ENCODE data around the gene TAS2R10.

TAS2R10 gene

DNA sequence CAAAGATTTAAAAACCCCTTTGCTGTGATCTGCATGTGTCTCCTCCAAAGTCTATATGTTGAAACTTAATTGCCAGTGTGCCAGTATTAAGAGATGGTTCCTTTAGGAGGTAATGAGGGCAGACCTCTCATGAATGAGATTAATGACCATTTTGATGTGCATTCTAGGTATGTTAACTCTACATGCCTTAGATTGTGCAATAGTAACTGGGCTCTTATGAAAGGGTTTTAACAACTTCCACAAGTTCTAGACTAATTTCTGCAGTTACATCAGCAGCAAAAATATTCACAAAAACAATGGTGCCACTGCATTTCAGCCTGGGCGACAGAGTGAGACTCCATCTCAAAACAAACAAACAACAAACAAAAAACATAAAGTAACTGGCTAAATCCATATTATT lies 3.8 kb upstream of the TAS2R10 start:
- Histone ChIP-seq H3K27ac (no peak overlapping the region), H3K4me3 (ENCODE audit: low read depth, low read length) (no peak overlapping the region), H3K36me3 (no peaks in the 10 kb centered on the region), H3K9me3 (ENCODE audit: severe bottlenecking) (no peaks in the 10 kb centered on the region), H3K27me3 (ENCODE audit: insufficient read depth, low read depth, severe bottlenecking) (no peaks in the 10 kb centered on the region)
- no peak for DNase-seq
- TF ChIP-seq, protein P1, sequence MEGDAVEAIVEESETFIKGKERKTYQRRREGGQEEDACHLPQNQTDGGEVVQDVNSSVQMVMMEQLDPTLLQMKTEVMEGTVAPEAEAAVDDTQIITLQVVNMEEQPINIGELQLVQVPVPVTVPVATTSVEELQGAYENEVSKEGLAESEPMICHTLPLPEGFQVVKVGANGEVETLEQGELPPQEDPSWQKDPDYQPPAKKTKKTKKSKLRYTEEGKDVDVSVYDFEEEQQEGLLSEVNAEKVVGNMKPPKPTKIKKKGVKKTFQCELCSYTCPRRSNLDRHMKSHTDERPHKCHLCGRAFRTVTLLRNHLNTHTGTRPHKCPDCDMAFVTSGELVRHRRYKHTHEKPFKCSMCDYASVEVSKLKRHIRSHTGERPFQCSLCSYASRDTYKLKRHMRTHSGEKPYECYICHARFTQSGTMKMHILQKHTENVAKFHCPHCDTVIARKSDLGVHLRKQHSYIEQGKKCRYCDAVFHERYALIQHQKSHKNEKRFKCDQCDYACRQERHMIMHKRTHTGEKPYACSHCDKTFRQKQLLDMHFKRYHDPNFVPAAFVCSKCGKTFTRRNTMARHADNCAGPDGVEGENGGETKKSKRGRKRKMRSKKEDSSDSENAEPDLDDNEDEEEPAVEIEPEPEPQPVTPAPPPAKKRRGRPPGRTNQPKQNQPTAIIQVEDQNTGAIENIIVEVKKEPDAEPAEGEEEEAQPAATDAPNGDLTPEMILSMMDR (IDR thresholded peaks at IDR 0.05; ENCODE audit: low read depth, low read length), result no peak

DNA sequence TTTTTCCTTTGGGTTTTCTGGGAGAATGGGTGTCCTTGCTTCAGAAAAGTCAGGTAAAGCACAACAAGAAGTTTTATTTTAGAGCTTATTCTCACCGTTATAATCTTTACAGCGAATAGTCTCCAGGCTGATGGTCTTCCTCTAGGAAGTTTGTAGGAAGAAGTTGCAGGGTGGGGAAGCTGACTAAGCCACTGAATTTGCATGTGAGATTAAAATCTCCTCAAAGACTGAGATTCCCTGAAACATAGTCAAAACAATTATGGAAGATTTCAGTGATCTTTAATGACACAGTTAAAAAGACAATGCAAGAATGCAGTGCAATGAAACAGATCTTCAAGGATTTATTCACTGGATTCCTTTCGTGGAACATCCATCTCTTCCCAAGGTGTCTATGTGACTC lies 1.2 kb downstream of the TAS2R10 start:
- Histone ChIP-seq H3K36me3 (no peaks in the 10 kb centered on the region), H3K9me3 (ENCODE audit: severe bottlenecking) (no peaks in the 10 kb centered on the region), H3K4me3 (ENCODE audit: low read depth, low read length) (no peak overlapping the region), H3K27ac (no peak overlapping the region), H3K27me3 (ENCODE audit: insufficient read depth, low read depth, severe bottlenecking) (no peaks in the 10 kb centered on the region)
- TF ChIP-seq, protein P1 (IDR thresholded peaks at IDR 0.05; ENCODE audit: low read depth, low read length), result no peak
- no peak for DNase-seq

DNA sequence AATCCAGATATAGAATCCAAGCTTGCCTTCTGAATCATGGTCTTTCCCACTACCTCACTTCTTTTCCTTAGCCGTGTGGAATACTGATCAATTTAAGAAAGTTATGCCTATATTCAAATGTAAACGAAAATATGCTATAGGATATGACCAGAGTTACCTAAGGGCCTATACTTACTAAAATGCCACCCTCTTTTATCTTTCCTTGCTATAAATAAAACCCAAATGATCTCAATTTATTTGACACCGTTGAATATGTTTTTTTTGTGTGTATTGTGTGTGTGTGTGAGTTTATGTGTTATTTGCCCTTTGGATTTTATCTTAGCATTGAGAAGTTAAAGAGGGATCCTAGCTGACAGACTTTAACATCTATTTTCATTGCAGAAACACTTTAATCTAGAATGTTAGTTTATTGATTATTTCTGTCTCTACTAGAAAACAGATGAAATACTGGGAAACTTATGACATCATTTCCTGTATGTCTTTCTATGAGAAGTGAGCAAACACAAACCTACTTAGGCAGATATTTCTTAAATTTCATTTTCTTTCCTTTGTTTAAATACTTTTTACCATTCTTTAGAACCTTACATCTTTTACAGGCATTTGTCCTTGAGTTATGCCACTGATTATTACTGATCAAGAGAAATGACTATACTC lies 14.1 kb downstream of the TAS2R10 start:
- H3K27me3 ChIP-seq (ENCODE audit: insufficient read depth, low read depth, severe bottlenecking), result no peaks in the 10 kb centered on the region
- H3K27ac ChIP-seq, result no peak overlapping the region
- H3K9me3 ChIP-seq (ENCODE audit: severe bottlenecking), result no peaks in the 10 kb centered on the region
- TF ChIP-seq, protein P1 (IDR thresholded peaks at IDR 0.05; ENCODE audit: low read depth, low read length), result no peak
- DNase-seq, result no peak
- no peak overlapping the region for H3K4me3 ChIP-seq (ENCODE audit: low read depth, low read length)
- H3K36me3 ChIP-seq, result no peaks in the 10 kb centered on the region

DNA sequence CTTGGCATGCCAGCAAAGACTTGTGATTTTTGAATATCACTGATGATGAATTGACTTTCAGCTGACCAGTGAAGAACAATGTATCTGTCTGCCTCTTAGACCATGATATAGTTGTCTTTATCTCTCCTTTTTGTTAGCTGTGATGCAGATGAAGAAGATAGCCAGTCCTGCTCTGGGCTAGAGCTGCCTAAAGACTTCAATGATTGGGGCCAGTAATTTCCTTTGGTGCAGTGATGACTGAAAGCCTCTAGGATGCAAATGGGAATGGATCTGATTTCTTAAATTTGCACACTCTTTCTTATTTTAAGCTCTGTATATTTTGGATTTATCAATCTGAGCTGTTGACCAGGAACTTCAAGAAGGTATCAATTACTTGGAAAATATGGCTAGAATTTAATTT lies 16.1 kb downstream of the TAS2R10 start, which contains the start of gene TAS2R9:
Gene TAS2R9, minus strand, starts transcription at position 101 of the 400 bp plus-strand sequence. Its CDS starts 93 bp downstream, at position 8.
- Histone ChIP-seq H3K4me3 (ENCODE audit: low read depth, low read length) (no peak within 1 kb of the TSS), H3K9me3 (ENCODE audit: severe bottlenecking) (no peaks in the 10 kb centered on the region), H3K27ac (no peak within 1 kb of the TSS), H3K27me3 (ENCODE audit: insufficient read depth, low read depth, severe bottlenecking) (no peaks in the 10 kb centered on the region), H3K36me3 (no peaks in the 10 kb centered on the region)
- DNase-seq, result no peak
- TF ChIP-seq, protein P1 (IDR thresholded peaks at IDR 0.05; ENCODE audit: low read depth, low read length), result no peak

DNA sequence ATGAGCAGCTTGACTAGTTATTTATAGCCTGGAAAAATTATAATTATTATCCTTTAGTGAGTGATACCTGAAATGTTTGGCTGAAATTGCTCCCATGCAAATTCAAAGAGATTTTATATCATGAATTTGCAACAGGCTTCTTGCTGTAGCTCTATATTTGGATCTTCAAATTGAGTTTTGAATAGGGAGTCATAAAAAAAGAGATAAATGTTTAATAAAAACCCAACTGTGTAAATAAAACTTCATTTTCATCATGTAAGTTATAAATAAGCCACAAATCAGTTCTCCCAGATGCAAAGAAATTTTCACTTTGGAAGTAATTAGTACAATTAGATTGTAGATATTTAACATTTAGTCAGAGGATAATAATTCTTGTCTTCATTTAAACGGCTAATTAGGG lies 19.0 kb downstream of the TAS2R10 start, which contains the start of gene TAS2R8:
Gene TAS2R8, minus strand, starts transcription at position 101 of the 400 bp plus-strand sequence. CDS start 306 bp downstream, outside the sequence.
- DNase-seq, result no peak

More for the DNA sequence above, 19.0 kb downstream of the TAS2R10 start, which contains the start of gene TAS2R8:
- Histone ChIP-seq H3K27ac (no peak within 1 kb of the TSS), H3K9me3 (ENCODE audit: severe bottlenecking) (no peaks in the 10 kb centered on the region), H3K27me3 (ENCODE audit: insufficient read depth, low read depth, severe bottlenecking) (no peaks in the 10 kb centered on the region), H3K36me3 (no peaks in the 10 kb centered on the region), H3K4me3 (ENCODE audit: low read depth, low read length) (no peak within 1 kb of the TSS)
- TF ChIP-seq, protein P1 (IDR thresholded peaks at IDR 0.05; ENCODE audit: low read depth, low read length), result no peak

Measured in WERI-Rb-1 (cell line).